ENCODE data around the gene DLGAP4.

- TF ChIP-seq KDM5A (IDR thresholded peaks at IDR 0.05): no peak
- no peak for TF ChIP-seq MAX (IDR thresholded peaks at IDR 0.05)
- TF ChIP-seq HDAC2 (IDR thresholded peaks at IDR 0.05): no peak
- no peak for TF ChIP-seq BCL3 (IDR thresholded peaks at IDR 0.05)
- no peak for TF ChIP-seq SMC3 (IDR thresholded peaks at IDR 0.05)
- no peak for TF ChIP-seq POLR2A (IDR thresholded peaks at IDR 0.05; ENCODE audit: low read length)
- no peak for TF ChIP-seq JUNB (IDR thresholded peaks at IDR 0.05)
These were observed 191.7 kb downstream of the DLGAP4 start for GRCh38 chr20:36497856-36498255.
